Measurements from ENCODE around the gene KRTAP4-12. TPM values are rescaled to one million over a fixed set of nuclear protein-coding genes. Genes with fewer than 3 reads are reported as not detected.
"Not testable (repeated sequence)": the region's sequence is repeated elsewhere in the genome, so short reads cannot be mapped to it uniquely, and the experiment has no call there.

Gene KRTAP4-12
- total and polyA plus RNA-seq, 7 experiments from 2014 or later, result not detected

DNA sequence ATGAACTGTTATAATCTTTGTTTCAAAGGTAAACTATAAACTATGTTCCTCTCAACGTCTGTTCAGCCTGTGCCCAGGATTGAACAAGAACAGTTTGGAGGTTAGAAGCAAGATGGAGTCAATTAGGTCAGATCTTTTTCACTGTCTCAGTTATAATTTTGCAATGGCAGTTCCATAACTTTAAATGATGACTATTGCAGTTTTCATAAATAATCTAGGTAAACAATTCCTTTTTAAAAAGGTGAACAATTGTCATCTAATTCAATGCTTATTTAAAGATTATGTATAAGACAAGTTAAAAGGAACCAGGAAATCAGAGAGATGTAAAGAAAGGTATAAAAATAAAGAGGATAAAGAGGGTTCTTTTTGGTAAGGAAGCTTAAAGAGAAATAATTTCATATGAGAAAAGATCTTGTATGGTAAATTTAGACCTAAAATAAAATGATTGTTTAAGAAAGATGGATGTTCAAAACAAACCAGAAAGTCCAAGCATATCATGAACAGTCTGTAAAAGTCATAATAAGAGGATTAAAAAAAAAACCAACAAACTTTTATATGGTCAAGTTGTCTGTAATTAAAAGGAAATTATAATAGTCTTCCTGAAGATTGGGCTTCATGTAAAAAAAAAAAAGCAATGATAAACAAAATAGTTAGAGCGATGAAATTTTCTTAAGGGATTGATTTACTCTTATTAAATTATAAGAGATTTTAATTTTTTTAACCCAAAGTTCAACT, 12.7 kb downstream of the KRTAP4-12 start:
- Histone ChIP-seq H3K4me3 (ENCODE audit: low read length) (no peak overlapping the region), H3K36me3 (ENCODE audit: control insufficient read depth in 2 of 3, insufficient read depth in 3 of 3, low read length in 3 of 3) (no peaks in the 10 kb centered on the region), H3K4me1 (ENCODE audit: control insufficient read depth in 2 of 2, insufficient read depth in 2 of 2, low read length in 2 of 2) (peaks cover 0 to 7% of the 10 kb centered on the region in 2 donors), H3K9me3 (ENCODE audit: control insufficient read depth in 2 of 3, low read length in 3 of 3) (no peaks in the 10 kb centered on the region), H3K27ac (ENCODE audit: low read depth, low read length) (no peak overlapping the region), H3K27me3 (ENCODE audit: control insufficient read depth in 2 of 2, insufficient read depth in 2 of 2, low read length in 2 of 2) (no peaks in the 10 kb centered on the region)
- H3K9me3 Mint-ChIP-seq, result peaks cover 0 to 22% (median 4%) of the 10 kb centered on the region in 11 donors
- no peak for ATAC-seq
- no peak for DNase-seq
- peaks cover 0 to 11% (median 5%) of the 10 kb centered on the region in 5 donors for H3K36me3 Mint-ChIP-seq
- H3K4me1 Mint-ChIP-seq, result peaks cover 0 to 22% (median 12%) of the 10 kb centered on the region in 7 donors
- no peak overlapping the region for H3K4me3 Mint-ChIP-seq
- CTCF ChIA-PET, result no interaction called here
- intact Hi-C loops (cut with micrococcal nuclease), result no loop called here
- H3K27ac Mint-ChIP-seq, result no peak overlapping the region
- POLR2A ChIA-PET, result interaction anchor here (0.6 kb wide), 1 partner anchor 1496 kb away, joined by 3 read pairs; no protein-coding TSS in a partner anchor
- H3K27me3 Mint-ChIP-seq, result peaks cover 0 to 11% (median 3%) of the 10 kb centered on the region in 5 donors

DNA sequence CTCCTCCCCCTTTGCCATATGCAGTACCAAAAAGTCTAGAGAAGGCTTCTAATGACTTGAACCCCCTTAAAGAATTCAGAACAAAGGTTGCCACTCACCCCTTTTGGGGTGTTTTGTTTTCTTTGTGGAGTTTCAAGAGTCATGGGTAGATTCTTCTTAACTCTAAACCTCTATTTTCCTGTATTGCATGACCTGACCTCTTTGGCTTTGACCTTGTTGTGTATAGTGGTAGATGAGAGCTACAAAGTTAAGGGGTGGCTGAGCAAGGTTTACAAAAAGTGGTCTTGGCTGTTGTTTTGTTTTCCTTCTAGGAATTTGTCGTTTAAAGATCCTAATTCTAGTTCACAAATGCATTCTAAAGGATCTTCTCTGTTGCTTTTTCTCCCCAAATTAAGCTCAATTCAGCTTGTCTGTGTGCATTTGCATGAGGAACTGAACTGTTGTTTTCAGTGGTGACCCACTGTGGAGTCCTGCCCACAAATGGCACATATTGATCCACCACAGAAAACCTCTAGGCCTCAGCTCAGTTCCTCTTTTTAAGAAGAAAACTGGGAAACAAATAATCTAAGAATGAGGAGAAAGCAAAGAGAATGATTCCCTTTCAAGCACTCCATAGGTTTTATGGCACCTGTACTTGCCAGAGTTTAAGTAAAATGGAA, 15.1 kb downstream of the KRTAP4-12 start:
- H3K4me3 ChIP-seq (ENCODE audit: low read length); H3K4me1 ChIP-seq (ENCODE audit: control insufficient read depth in 2 of 2, insufficient read depth in 2 of 2, low read length in 2 of 2); intact Hi-C loops (cut with micrococcal nuclease); H3K9me3 ChIP-seq (ENCODE audit: control insufficient read depth in 2 of 3, low read length in 3 of 3); ATAC-seq; DNase-seq; H3K36me3 ChIP-seq (ENCODE audit: control insufficient read depth in 2 of 3, insufficient read depth in 3 of 3, low read length in 3 of 3); H3K27me3 ChIP-seq (ENCODE audit: control insufficient read depth in 2 of 2, insufficient read depth in 2 of 2, low read length in 2 of 2); H3K27ac ChIP-seq (ENCODE audit: low read depth, low read length): not testable (repeated sequence)
- Mint-ChIP-seq H3K9me3 (peaks cover 0 to 22% (median 4%) of the 10 kb centered on the region in 11 donors), H3K36me3 (peaks cover 0 to 11% (median 5%) of the 10 kb centered on the region in 5 donors), H3K27ac (peak overlapping the region in 1 of 9 donors; percentile 23), H3K4me3 (peak overlapping the region in 3 of 10 donors; percentile 33 to 42 (median 39)), H3K4me1 (peaks cover 0 to 21% (median 12%) of the 10 kb centered on the region in 7 donors), H3K27me3 (peaks cover 0 to 12% (median 6%) of the 10 kb centered on the region in 5 donors)
- CTCF ChIA-PET, result interaction anchor here (0.9 kb wide), 1 partner anchor 214 kb away, joined by 3 read pairs; no protein-coding TSS in a partner anchor
- POLR2A ChIA-PET, result interaction anchor here (0.7 kb wide), 1 partner anchor 42 kb away, joined by 4 read pairs; no protein-coding TSS in a partner anchor

DNA sequence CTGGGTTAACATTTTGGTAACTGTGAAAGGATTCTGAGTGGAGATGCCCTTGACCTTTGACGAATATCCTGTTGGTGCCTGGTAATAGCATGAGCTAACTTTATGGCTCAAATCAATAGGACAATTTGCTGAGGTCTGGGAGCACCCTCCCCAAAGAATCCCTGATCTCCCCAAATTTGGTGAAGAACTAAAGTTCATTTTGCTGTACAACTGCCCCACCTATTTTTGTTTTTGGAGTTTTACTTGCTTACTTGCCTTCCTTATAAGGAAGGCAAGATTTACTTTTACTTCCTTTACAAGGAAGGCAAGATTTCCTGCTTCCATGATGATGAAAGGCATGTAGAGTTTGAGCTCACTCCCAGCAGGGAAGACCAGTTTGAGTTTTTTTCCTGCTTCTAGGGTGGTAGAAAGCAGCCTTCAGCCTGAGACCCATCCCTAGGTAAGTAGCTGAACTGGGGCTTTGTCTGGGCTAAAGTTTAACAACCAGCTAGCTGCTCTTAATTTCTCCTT, 16.0 kb downstream of the KRTAP4-12 start:
- Mint-ChIP-seq H3K27ac (peak overlapping the region in 1 of 9 donors; percentile 26), H3K4me3 (peak overlapping the region in 1 of 10 donors; percentile 16), H3K27me3 (peaks cover 0 to 12% (median 6%) of the 10 kb centered on the region in 5 donors), H3K36me3 (peaks cover 0 to 9% (median 5%) of the 10 kb centered on the region in 5 donors), H3K9me3 (peaks cover 0 to 16% (median 3%) of the 10 kb centered on the region in 11 donors), H3K4me1 (peaks cover 0 to 25% (median 12%) of the 10 kb centered on the region in 7 donors)
- H3K4me1 ChIP-seq (ENCODE audit: control insufficient read depth in 2 of 2, insufficient read depth in 2 of 2, low read length in 2 of 2), result peaks cover 0 to 7% of the 10 kb centered on the region in 2 donors
- H3K4me3 ChIP-seq (ENCODE audit: low read length), result no peak overlapping the region
- H3K36me3 ChIP-seq (ENCODE audit: control insufficient read depth in 2 of 3, insufficient read depth in 3 of 3, low read length in 3 of 3), result no peaks in the 10 kb centered on the region
- DNase-seq (no peak), ATAC-seq (no peak)
- H3K27me3 ChIP-seq (ENCODE audit: control insufficient read depth in 2 of 2, insufficient read depth in 2 of 2, low read length in 2 of 2), result no peaks in the 10 kb centered on the region
- no peaks in the 10 kb centered on the region for H3K9me3 ChIP-seq (ENCODE audit: control insufficient read depth in 2 of 3, low read length in 3 of 3)
- H3K27ac ChIP-seq (ENCODE audit: low read depth, low read length), result no peak overlapping the region
- ChIA-PET POLR2A (interaction anchor here (0.7 kb wide), 1 partner anchor 43 kb away, joined by 4 read pairs; no protein-coding TSS in a partner anchor), CTCF (interaction anchor here (0.9 kb wide), 1 partner anchor 214 kb away, joined by 3 read pairs; no protein-coding TSS in a partner anchor)
- intact Hi-C loops (cut with micrococcal nuclease), result loop anchor here in 1 of 2 donors (1.0 kb wide), 1 partner anchor 21 kb away; no protein-coding TSS in a partner anchor

DNA sequence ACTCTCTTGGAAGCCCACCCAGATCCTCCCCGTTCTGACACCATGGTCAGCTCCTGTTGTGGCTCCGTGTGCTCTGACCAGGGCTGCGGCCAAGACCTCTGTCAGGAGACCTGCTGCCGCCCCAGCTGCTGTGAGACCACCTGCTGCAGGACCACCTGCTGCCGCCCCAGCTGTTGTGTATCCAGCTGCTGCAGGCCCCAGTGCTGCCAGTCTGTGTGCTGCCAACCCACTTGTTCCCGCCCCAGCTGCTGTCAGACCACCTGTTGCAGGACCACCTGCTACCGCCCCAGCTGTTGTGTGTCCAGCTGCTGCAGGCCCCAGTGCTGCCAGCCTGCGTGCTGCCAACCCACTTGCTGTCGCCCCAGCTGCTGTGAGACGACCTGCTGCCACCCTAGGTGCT, 18.6 kb downstream of the KRTAP4-12 start, which contains the start of gene KRTAP4-9:
Gene KRTAP4-9 (plus strand): TSS at position 43 of the 400 bp plus-strand sequence. CDS start 0 bp downstream, at position 43.
- DNase-seq; intact Hi-C loops (cut with micrococcal nuclease); H3K4me3 ChIP-seq (ENCODE audit: low read length); H3K4me1 ChIP-seq (ENCODE audit: control insufficient read depth in 2 of 2, insufficient read depth in 2 of 2, low read length in 2 of 2); POLR2A ChIA-PET; H3K9me3 Mint-ChIP-seq; ATAC-seq; H3K9me3 ChIP-seq (ENCODE audit: control insufficient read depth in 2 of 3, low read length in 3 of 3); CTCF ChIA-PET; H3K36me3 ChIP-seq (ENCODE audit: control insufficient read depth in 2 of 3, insufficient read depth in 3 of 3, low read length in 3 of 3); H3K27ac ChIP-seq (ENCODE audit: low read depth, low read length); H3K27me3 ChIP-seq (ENCODE audit: control insufficient read depth in 2 of 2, insufficient read depth in 2 of 2, low read length in 2 of 2); H3K4me3 Mint-ChIP-seq; H3K36me3 Mint-ChIP-seq: not testable (repeated sequence)
- Mint-ChIP-seq H3K27ac (peak within 1 kb of the TSS in 1 of 9 donors; percentile 49), H3K4me1 (peaks cover 0 to 43% (median 16%) of the 10 kb centered on the region in 7 donors), H3K27me3 (peaks cover 0 to 12% (median 6%) of the 10 kb centered on the region in 5 donors)

DNA sequence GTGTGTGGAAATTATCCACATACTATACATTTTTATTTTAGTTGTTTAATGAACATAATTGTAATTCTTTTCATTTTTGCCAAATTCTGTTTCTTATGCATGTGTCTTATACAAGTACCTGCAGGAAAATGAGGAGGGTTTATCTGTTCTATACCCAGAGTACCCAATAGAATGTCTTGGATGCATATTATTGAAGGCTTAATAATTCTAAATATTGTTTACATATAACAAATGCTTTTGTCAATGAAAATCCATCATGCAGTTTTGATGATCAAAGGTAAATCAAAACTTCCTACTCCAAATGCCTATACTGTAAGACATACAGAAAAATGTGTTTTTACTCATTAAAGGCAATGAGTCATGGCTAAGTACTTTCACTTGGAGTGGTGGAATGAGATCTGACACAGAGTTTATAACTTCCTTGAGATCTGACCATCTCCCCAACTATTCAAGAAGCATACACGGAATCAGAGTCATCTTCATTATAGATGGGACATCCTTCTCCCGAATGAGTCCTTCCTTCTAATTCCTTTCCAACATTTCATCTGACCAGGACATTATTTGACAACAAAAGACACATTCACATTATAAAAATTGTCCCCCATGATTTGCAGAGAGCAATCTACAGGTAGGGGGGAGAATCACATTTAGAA, 19.5 kb downstream of the KRTAP4-12 start:
- ATAC-seq; DNase-seq; H3K36me3 Mint-ChIP-seq; H3K36me3 ChIP-seq (ENCODE audit: control insufficient read depth in 2 of 3, insufficient read depth in 3 of 3, low read length in 3 of 3); H3K9me3 Mint-ChIP-seq; H3K4me3 ChIP-seq (ENCODE audit: low read length); intact Hi-C loops (cut with micrococcal nuclease); POLR2A ChIA-PET; H3K27ac Mint-ChIP-seq; CTCF ChIA-PET; H3K4me1 ChIP-seq (ENCODE audit: control insufficient read depth in 2 of 2, insufficient read depth in 2 of 2, low read length in 2 of 2); H3K4me3 Mint-ChIP-seq; H3K27ac ChIP-seq (ENCODE audit: low read depth, low read length); H3K27me3 ChIP-seq (ENCODE audit: control insufficient read depth in 2 of 2, insufficient read depth in 2 of 2, low read length in 2 of 2); H3K9me3 ChIP-seq (ENCODE audit: control insufficient read depth in 2 of 3, low read length in 3 of 3): not testable (repeated sequence)
- Mint-ChIP-seq H3K27me3 (peaks cover 0 to 13% (median 6%) of the 10 kb centered on the region in 5 donors), H3K4me1 (peaks cover 0 to 47% (median 24%) of the 10 kb centered on the region in 7 donors)

DNA sequence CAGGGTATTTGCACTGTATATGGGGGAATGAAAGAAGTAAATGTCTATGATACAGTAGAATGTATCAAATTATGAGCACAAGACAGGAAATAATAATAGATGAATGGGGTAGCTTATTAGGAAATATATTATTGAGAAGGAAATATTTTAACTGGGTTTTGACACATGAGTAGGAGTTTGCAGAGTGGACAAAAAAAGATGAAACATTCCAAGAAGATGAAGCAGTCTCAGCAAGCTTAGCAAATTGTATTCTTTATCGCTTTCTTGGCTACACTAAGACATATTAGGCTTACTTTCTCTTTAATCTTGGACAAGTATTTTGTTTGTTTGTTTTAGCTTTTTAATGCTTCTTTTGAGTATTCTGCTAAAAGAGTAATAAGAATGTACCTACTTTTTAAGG, 20.1 kb downstream of the KRTAP4-12 start:
- Histone ChIP-seq H3K27ac (ENCODE audit: low read depth, low read length) (no peak overlapping the region), H3K9me3 (ENCODE audit: control insufficient read depth in 2 of 3, low read length in 3 of 3) (no peaks in the 10 kb centered on the region), H3K36me3 (ENCODE audit: control insufficient read depth in 2 of 3, insufficient read depth in 3 of 3, low read length in 3 of 3) (no peaks in the 10 kb centered on the region), H3K4me3 (ENCODE audit: low read length) (no peak overlapping the region), H3K27me3 (ENCODE audit: control insufficient read depth in 2 of 2, insufficient read depth in 2 of 2, low read length in 2 of 2) (no peaks in the 10 kb centered on the region), H3K4me1 (ENCODE audit: control insufficient read depth in 2 of 2, insufficient read depth in 2 of 2, low read length in 2 of 2) (peaks cover 0 to 7% of the 10 kb centered on the region in 2 donors)
- no peak for DNase-seq
- peaks cover 0 to 46% (median 23%) of the 10 kb centered on the region in 7 donors for H3K4me1 Mint-ChIP-seq
- ChIA-PET CTCF (no interaction called here), POLR2A (no interaction called here)
- intact Hi-C loops (cut with micrococcal nuclease), result no loop called here
- peaks cover 0 to 4% (median 0%) of the 10 kb centered on the region in 11 donors for H3K9me3 Mint-ChIP-seq
- H3K36me3 Mint-ChIP-seq, result peaks cover 0 to 4% (median 0%) of the 10 kb centered on the region in 5 donors
- no peak for ATAC-seq
- no peak overlapping the region for H3K4me3 Mint-ChIP-seq
- peaks cover 0 to 12% (median 6%) of the 10 kb centered on the region in 5 donors for H3K27me3 Mint-ChIP-seq
- no peak overlapping the region for H3K27ac Mint-ChIP-seq
